Prostate gland (tissue), 2 donors: Measurements from ENCODE around the gene CRYZL1. TPM values are rescaled to one million over a fixed set of nuclear protein-coding genes. Genes with fewer than 3 reads are reported as not detected.

Source experiments
- DNase-seq: peaks from one replicate; pipeline ENCODE4 v3.0.0-alpha.2; 2019; ENCODE audit warnings: low spot score
- H3K27ac ChIP-seq, 2 donors: fragments of 200-600 bp; sonication (generic); 2 replicates each; pipeline ENCODE4 v1.5.1; 2017 to 2019
- H3K27me3 ChIP-seq: fragments of 200-600 bp; sonication (generic); replicated peaks from 2 replicates; pipeline ENCODE4 v1.5.1; 2019; ENCODE audit not compliant: insufficient read depth
- H3K36me3 ChIP-seq, 2 donors: fragments of 200-600 bp; sonication (generic); 1 replicate in 1 of 2; 2 replicates in 1 of 2; pipeline versions ENCODE4 v1.5.1 to v1.8.1; 2017 to 2019
- H3K4me1 ChIP-seq: fragments of 200-600 bp; sonication (generic); replicated peaks from 2 replicates; pipeline ENCODE4 v1.5.1; 2019
- H3K4me3 ChIP-seq, 2 donors: fragments of 200-600 bp; sonication (generic); 2 replicates each; pipeline ENCODE4 v1.5.1; 2017 to 2019
- H3K9me3 ChIP-seq: fragments of 200-600 bp; sonication (generic); 2 replicates; pipeline ENCODE4 v1.5.1; 2017
- POLR2A ChIP-seq: fragments of 450-650 bp; IDR thresholded peaks from one replicate; pipeline ENCODE4 v1.6.1; 2016; ENCODE audit warnings: antibody characterized with exemption, mild to moderate bottlenecking
- POLR2AphosphoS5 ChIP-seq: sonication (generic); formaldehyde crosslinking; IDR thresholded peaks from one replicate; pipeline ENCODE4 v1.6.1; 2017; ENCODE audit warnings: antibody characterized with exemption
- WGBS: methylation state at CpG from one replicate; pipeline ENCODE4 v1.1.5; 2018; 5-methylcytosine and 5-hydroxymethylcytosine counted together
- intact Hi-C: fragments of 100-400 bp; cut with DNase I; formaldehyde crosslinking; loops from one replicate; pipeline ENCODE4 v1.14.2; 2022
- total RNA-seq, 2 donors: library from RNA; depleted of rRNA; stranded (reverse); fragments of >200 nt; gene quantifications; one replicate each; pipeline ENCODE4 v1.1.0, GENCODE V29; 2016
- TF ChIP-seq, protein P1 (sequence below), 4 experiments: fragments of 200-600 bp in 2 of 4; fragments of 450-650 bp in 2 of 4; sonication (generic) in 2 of 4; IDR thresholded peaks; 1 replicate in 3 of 4; 2 replicates in 1 of 4; pipeline ENCODE4 v1.5.1; 2016 to 2019; ENCODE audit warnings: antibody characterized with exemption in 4 of 4, mild to moderate bottlenecking in 2 of 4, moderate library complexity in 2 of 4

The CRYZL1 gene
- total RNA-seq, 2 donors from 2014 or later, result 22.3 to 28.9 TPM

DNA sequence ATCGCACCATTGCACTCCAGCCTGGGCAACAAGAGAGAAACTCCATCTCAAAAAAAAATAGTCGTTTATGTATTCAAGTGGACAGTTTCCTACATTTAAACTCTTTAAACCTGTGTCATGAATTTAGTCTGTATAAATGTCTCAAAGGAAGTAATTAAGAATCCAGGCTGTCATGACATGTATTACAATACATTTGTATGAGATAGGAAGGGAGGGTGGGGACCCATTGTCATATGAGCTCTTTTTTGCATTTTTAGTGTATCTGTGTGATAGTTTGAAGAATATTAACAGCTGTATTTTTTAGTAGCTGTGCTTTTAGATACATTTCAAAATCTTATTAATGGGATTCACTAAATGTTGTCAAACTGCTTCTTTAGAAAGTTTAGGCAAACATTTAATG lies 73.1 kb downstream of the CRYZL1 start:
- no peak overlapping the region for H3K4me3 ChIP-seq
- H3K27ac ChIP-seq, result no peak overlapping the region
- TF ChIP-seq POLR2AphosphoS5 (no peak), POLR2A (no peak)
- TF ChIP-seq, protein P1, sequence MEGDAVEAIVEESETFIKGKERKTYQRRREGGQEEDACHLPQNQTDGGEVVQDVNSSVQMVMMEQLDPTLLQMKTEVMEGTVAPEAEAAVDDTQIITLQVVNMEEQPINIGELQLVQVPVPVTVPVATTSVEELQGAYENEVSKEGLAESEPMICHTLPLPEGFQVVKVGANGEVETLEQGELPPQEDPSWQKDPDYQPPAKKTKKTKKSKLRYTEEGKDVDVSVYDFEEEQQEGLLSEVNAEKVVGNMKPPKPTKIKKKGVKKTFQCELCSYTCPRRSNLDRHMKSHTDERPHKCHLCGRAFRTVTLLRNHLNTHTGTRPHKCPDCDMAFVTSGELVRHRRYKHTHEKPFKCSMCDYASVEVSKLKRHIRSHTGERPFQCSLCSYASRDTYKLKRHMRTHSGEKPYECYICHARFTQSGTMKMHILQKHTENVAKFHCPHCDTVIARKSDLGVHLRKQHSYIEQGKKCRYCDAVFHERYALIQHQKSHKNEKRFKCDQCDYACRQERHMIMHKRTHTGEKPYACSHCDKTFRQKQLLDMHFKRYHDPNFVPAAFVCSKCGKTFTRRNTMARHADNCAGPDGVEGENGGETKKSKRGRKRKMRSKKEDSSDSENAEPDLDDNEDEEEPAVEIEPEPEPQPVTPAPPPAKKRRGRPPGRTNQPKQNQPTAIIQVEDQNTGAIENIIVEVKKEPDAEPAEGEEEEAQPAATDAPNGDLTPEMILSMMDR (IDR thresholded peaks at IDR 0.05), result no peak
- no peaks in the 10 kb centered on the region for H3K4me1 ChIP-seq
- H3K27me3 ChIP-seq, result no peaks in the 10 kb centered on the region
- 71% methylated on average over 2 of the region's 2 CpGs for WGBS
- H3K36me3 ChIP-seq, result no peaks in the 10 kb centered on the region
- H3K9me3 ChIP-seq, result no peaks in the 10 kb centered on the region
- no peak for DNase-seq
- intact Hi-C loops, result no loop called here

DNA sequence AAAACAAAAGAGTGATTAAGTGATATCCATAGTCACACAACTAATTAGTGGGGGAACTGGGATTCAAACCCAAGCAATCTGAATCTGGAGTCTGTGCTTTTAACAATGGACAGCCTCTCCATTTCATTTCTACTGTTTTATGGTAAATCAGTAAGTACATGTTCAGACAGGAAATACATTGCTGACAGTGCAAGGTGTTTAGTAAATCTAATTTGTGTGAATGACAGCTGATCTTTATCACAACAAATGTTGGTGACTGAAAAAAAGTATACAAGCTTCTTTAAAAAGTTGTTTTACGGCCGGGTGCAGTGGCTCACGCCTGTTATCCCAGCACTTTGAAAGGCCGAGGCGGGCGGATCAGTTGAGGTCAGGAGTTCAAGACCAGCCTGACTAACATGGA lies 73.6 kb downstream of the CRYZL1 start:
- Histone ChIP-seq H3K27ac (no peak overlapping the region), H3K4me1 (no peaks in the 10 kb centered on the region), H3K27me3 (no peaks in the 10 kb centered on the region), H3K4me3 (no peak overlapping the region), H3K9me3 (no peaks in the 10 kb centered on the region), H3K36me3 (no peaks in the 10 kb centered on the region)
- DNase-seq, result no peak
- TF ChIP-seq POLR2A (no peak), POLR2AphosphoS5 (no peak)
- TF ChIP-seq, protein P1 (IDR thresholded peaks at IDR 0.05), result no peak
- intact Hi-C loops, result no loop called here
- 32% methylated on average over 6 of the region's 6 CpGs for WGBS

DNA sequence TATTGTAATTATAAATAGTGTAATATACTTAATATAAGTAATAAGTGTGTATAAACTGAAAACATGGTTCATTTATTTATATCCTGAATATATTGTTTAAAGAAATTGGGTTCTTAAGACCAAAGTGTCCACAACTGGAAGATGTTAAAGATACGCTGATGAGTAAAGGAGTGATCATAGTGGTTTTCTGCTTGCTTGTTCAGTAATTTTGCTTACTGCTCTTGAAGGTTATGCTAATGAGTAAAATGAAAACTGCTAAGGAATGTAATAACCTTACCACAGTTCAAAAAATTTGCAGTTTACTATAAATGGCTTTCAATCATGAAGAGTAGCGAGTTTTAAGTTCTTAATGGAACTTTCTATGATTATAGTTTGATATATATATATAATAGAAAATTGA lies 75.0 kb downstream of the CRYZL1 start:
- no peaks in the 10 kb centered on the region for H3K27me3 ChIP-seq
- H3K4me1 ChIP-seq, result no peaks in the 10 kb centered on the region
- no peak overlapping the region for H3K4me3 ChIP-seq
- no peak overlapping the region for H3K27ac ChIP-seq
- TF ChIP-seq, protein P1 (IDR thresholded peaks at IDR 0.05), result no peak
- no peak for TF ChIP-seq POLR2AphosphoS5
- TF ChIP-seq POLR2A, result no peak
- intact Hi-C loops, result no loop called here
- H3K9me3 ChIP-seq, result no peaks in the 10 kb centered on the region
- WGBS, result 98% methylated on average over 2 of the region's 2 CpGs
- H3K36me3 ChIP-seq, result no peaks in the 10 kb centered on the region
- no peak for DNase-seq

DNA sequence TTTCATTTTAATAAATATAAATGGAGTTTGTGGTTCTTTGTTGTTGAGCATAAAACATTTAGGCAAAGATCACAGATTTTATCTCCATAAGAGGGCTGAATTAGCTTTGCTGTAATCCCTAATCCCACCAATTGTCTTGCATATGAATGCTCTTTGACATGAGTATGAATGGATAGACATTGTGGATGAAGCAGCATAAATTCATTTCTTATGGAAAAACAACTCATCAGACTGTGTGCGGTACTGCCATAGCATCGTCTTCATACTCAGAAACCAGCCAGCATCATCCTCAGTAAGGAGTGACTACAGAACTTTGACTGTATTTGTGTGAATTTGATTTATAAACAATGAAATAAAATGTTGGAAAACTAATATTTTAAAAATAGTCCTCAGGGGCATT lies 79.2 kb downstream of the CRYZL1 start:
- peaks cover 0 to 16% of the 10 kb centered on the region in 2 donors for H3K36me3 ChIP-seq
- H3K4me3 ChIP-seq, result no peak overlapping the region
- no peaks in the 10 kb centered on the region for H3K9me3 ChIP-seq
- 95% methylated on average over 2 of the region's 2 CpGs for WGBS
- DNase-seq, result no peak
- TF ChIP-seq POLR2AphosphoS5 (no peak), POLR2A (no peak)
- TF ChIP-seq, protein P1 (IDR thresholded peaks at IDR 0.05), result no peak
- H3K27me3 ChIP-seq, result no peaks in the 10 kb centered on the region
- intact Hi-C loops, result no loop called here
- no peak overlapping the region for H3K27ac ChIP-seq
- no peaks in the 10 kb centered on the region for H3K4me1 ChIP-seq

DNA sequence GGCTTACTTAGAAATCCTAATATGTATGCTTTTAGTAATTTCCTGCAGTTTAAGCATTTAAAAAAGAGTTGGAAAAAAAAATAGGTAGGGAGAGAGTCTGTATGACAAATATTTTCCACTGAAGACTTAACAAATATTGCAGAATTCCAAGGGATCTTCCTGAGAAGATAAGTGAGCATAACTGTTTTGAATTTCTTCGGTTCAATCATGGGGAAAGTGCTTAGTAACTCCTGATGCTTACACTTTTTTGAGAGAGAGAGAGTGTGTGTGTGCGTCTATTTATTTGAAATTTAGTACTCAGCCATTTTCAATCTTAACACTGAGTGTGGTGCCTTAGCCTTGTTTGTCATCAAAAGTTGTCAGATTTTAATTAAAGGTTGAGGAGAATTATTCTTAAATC lies 80.2 kb downstream of the CRYZL1 start:
- no peaks in the 10 kb centered on the region for H3K27me3 ChIP-seq
- no peaks in the 10 kb centered on the region for H3K9me3 ChIP-seq
- no peaks in the 10 kb centered on the region for H3K4me1 ChIP-seq
- TF ChIP-seq POLR2AphosphoS5, result no peak
- intact Hi-C loops, result no loop called here
- WGBS, result 87% methylated on average over 2 of the region's 2 CpGs
- no peak overlapping the region for H3K4me3 ChIP-seq
- peaks cover 0 to 17% of the 10 kb centered on the region in 2 donors for H3K36me3 ChIP-seq
- no peak overlapping the region for H3K27ac ChIP-seq
- no peak for DNase-seq
